ENCODE results near the gene SLC4A4. TPM values are rescaled to one million over a fixed set of nuclear protein-coding genes. Genes with fewer than 3 reads are reported as not detected.

The SLC4A4 gene
- total and polyA plus RNA-seq, 2 donors (not counting 1 experiment from before 2014, with no cell fraction given), result 12.2 to 33.4 TPM

DNA sequence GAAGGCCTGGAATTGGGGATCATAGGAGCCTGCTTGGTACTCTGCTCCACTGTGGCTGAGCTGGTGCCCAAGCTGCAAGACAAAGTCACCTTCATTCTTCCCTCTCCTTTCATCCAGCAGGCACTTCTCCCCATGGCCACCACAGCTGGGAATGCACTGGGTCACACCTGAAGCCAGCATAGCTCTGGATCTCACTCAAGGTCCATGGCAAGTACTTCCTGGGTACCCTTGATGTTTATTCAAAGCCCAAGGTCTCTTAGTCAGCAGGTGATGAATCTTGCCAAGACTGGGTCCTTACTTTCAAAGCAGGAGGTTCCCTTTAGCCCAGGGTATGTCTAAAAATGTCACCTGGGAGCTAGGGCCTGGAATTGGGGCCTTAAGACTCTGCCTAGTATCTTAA, 4.9 kb upstream of the SLC4A4 start:
- no peak overlapping the region for H2AFZ ChIP-seq (ENCODE audit: low read length)
- H3K27ac ChIP-seq (ENCODE audit: insufficient read depth, low read length), result no peak overlapping the region
- no peak for TF ChIP-seq EZH2 (IDR thresholded peaks at IDR 0.05; ENCODE audit: low read length, missing control alignments)
- H3K4me1 ChIP-seq (ENCODE audit: control insufficient read depth, extremely low read depth, insufficient read depth, low read length), result peaks cover 10% of the 10 kb centered on the region
- H3K9ac ChIP-seq (ENCODE audit: insufficient read depth, low read length), result no peak overlapping the region
- no peaks in the 10 kb centered on the region for H4K20me1 ChIP-seq (ENCODE audit: control insufficient read depth, extremely low read depth, insufficient read depth, low read length)
- DNase-seq (ENCODE audit: low read depth in 2 of 2), result no peak
- H3K27me3 ChIP-seq (ENCODE audit: control insufficient read depth, insufficient read depth, low read length), result no peaks in the 10 kb centered on the region
- H3K4me2 ChIP-seq (ENCODE audit: extremely low read depth, insufficient read depth, low read length), result no peak overlapping the region
- no peaks in the 10 kb centered on the region for H3K9me3 ChIP-seq (ENCODE audit: control insufficient read depth, insufficient read depth, low read depth, low read length)
- H3K4me3 ChIP-seq (replicated peaks in 1 of 4; ENCODE audit: control extremely low read depth in 1 of 4, insufficient read depth in 1 of 4, low read depth in 3 of 4, low read length in 4 of 4), result no peak overlapping the region
- H3K79me2 ChIP-seq (ENCODE audit: control insufficient read depth, insufficient read depth, low read length), result peaks cover 5% of the 10 kb centered on the region
- peaks cover 2% of the 10 kb centered on the region for H3K36me3 ChIP-seq (ENCODE audit: control insufficient read depth, insufficient read depth, low read length)

DNA sequence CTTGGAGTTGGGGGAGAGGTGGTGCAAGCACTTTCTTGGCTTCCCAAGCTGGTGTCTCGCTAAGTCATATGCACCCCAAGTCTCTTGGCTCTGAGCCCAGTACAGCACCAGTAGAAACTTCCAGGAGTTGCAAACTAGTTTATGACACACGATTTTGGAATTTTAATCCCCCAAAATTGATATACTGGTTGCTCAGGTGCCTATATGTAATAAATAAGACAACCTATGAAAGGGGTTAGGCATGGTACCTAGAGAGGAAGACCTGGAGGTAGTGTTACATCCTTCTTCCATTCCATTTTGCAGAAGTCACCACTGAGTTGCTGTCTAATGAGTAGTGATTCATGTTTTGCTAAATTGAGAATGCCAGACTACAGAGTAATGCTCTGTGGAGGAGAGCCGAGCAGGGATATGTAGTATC, 4.3 kb upstream of the SLC4A4 start:
- Histone ChIP-seq H3K27me3 (ENCODE audit: control insufficient read depth, insufficient read depth, low read length) (no peaks in the 10 kb centered on the region), H3K4me1 (ENCODE audit: control insufficient read depth, extremely low read depth, insufficient read depth, low read length) (peaks cover 10% of the 10 kb centered on the region), H2AFZ (ENCODE audit: low read length) (no peak overlapping the region), H4K20me1 (ENCODE audit: control insufficient read depth, extremely low read depth, insufficient read depth, low read length) (no peaks in the 10 kb centered on the region), H3K79me2 (ENCODE audit: control insufficient read depth, insufficient read depth, low read length) (peaks cover 5% of the 10 kb centered on the region), H3K9ac (ENCODE audit: insufficient read depth, low read length) (no peak overlapping the region), H3K4me3 (replicated peaks in 1 of 4; ENCODE audit: control extremely low read depth in 1 of 4, insufficient read depth in 1 of 4, low read depth in 3 of 4, low read length in 4 of 4) (no peak overlapping the region), H3K27ac (ENCODE audit: insufficient read depth, low read length) (no peak overlapping the region), H3K9me3 (ENCODE audit: control insufficient read depth, insufficient read depth, low read depth, low read length) (no peaks in the 10 kb centered on the region), H3K36me3 (ENCODE audit: control insufficient read depth, insufficient read depth, low read length) (peaks cover 2% of the 10 kb centered on the region), H3K4me2 (ENCODE audit: extremely low read depth, insufficient read depth, low read length) (no peak overlapping the region)
- no peak for TF ChIP-seq EZH2 (IDR thresholded peaks at IDR 0.05; ENCODE audit: low read length, missing control alignments)
- TF ChIP-seq, protein P1, sequence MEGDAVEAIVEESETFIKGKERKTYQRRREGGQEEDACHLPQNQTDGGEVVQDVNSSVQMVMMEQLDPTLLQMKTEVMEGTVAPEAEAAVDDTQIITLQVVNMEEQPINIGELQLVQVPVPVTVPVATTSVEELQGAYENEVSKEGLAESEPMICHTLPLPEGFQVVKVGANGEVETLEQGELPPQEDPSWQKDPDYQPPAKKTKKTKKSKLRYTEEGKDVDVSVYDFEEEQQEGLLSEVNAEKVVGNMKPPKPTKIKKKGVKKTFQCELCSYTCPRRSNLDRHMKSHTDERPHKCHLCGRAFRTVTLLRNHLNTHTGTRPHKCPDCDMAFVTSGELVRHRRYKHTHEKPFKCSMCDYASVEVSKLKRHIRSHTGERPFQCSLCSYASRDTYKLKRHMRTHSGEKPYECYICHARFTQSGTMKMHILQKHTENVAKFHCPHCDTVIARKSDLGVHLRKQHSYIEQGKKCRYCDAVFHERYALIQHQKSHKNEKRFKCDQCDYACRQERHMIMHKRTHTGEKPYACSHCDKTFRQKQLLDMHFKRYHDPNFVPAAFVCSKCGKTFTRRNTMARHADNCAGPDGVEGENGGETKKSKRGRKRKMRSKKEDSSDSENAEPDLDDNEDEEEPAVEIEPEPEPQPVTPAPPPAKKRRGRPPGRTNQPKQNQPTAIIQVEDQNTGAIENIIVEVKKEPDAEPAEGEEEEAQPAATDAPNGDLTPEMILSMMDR (conservative IDR thresholded peaks at IDR 0.05 in 1 of 2, IDR thresholded peaks at IDR 0.05 in 1 of 2; ENCODE audit: low read depth in 1 of 2, low read length in 2 of 2), result no peak
- DNase-seq (ENCODE audit: low read depth in 2 of 2), result peak; percentile 40 to 69

- H3K27ac ChIP-seq (ENCODE audit: insufficient read depth, low read length), result no peak overlapping the region
Measured at GRCh38 chr4:71343670-71344466, 5.0 kb downstream of the SLC4A4 start.

More at GRCh38 chr4:71343670-71344466, 5.0 kb downstream of the SLC4A4 start:
- H3K36me3 ChIP-seq (ENCODE audit: control insufficient read depth, insufficient read depth, low read length), result no peaks in the 10 kb centered on the region
- no peaks in the 10 kb centered on the region for H3K4me1 ChIP-seq (ENCODE audit: control insufficient read depth, extremely low read depth, insufficient read depth, low read length)
- no peaks in the 10 kb centered on the region for H3K79me2 ChIP-seq (ENCODE audit: control insufficient read depth, insufficient read depth, low read length)
- H2AFZ ChIP-seq (ENCODE audit: low read length), result no peak overlapping the region
- no peaks in the 10 kb centered on the region for H4K20me1 ChIP-seq (ENCODE audit: control insufficient read depth, extremely low read depth, insufficient read depth, low read length)
- H3K4me3 ChIP-seq (replicated peaks in 1 of 4; ENCODE audit: control extremely low read depth in 1 of 4, insufficient read depth in 1 of 4, low read depth in 3 of 4, low read length in 4 of 4), result no peak overlapping the region
- no peak overlapping the region for H3K9ac ChIP-seq (ENCODE audit: insufficient read depth, low read length)
- DNase-seq (ENCODE audit: low read depth in 2 of 2), result no peak
- no peaks in the 10 kb centered on the region for H3K9me3 ChIP-seq (ENCODE audit: control insufficient read depth, insufficient read depth, low read depth, low read length)
- no peak for TF ChIP-seq EZH2 (IDR thresholded peaks at IDR 0.05; ENCODE audit: low read length, missing control alignments)
- TF ChIP-seq, protein P1 (conservative IDR thresholded peaks at IDR 0.05 in 1 of 2, IDR thresholded peaks at IDR 0.05 in 1 of 2; ENCODE audit: low read depth in 1 of 2, low read length in 2 of 2), result no peak
- H3K27me3 ChIP-seq (ENCODE audit: control insufficient read depth, insufficient read depth, low read length), result no peaks in the 10 kb centered on the region
- no peak overlapping the region for H3K4me2 ChIP-seq (ENCODE audit: extremely low read depth, insufficient read depth, low read length)

Measured in fibroblast of lung (primary cell).